CD8-positive, alpha-beta memory T cell (primary cell): Measurements from ENCODE around the gene UGT2A2. TPM values are rescaled to one million over a fixed set of nuclear protein-coding genes. Genes with fewer than 3 reads are reported as not detected.

Experiments used
- CTCF ChIA-PET: fragments of 350-600 bp; sonication (Branson Sonifier 250); formaldehyde crosslinking; loops from one replicate; lab custom pipeline; 2021; ENCODE audit warnings: antibody characterized with exemption; lab: Charles Lee
- POLR2A ChIA-PET: fragments of 350-600 bp; sonication (Branson Sonifier 250); formaldehyde crosslinking; loops from one replicate; lab custom pipeline; 2021; ENCODE audit warnings: antibody characterized with exemption; lab: Charles Lee
- DNase-seq, 5 donors: peaks; one replicate each; pipeline versions ENCODE4 v3.0.0 to v3.0.0-alpha.2; 2020 to 2022; ENCODE audit warnings: mixed read lengths in 1 of 5
- H3K27ac ChIP-seq: one replicate; pipeline ENCODE4 v1.7.0; 2013; ENCODE audit warnings: low read depth, mild to moderate bottlenecking, low read length, moderate library complexity
- H3K27me3 ChIP-seq: 2 replicates; pipeline ENCODE4 v1.7.0; 2013; ENCODE audit warnings: low read length, mild to moderate bottlenecking; ENCODE audit not compliant: insufficient read depth, poor library complexity, severe bottlenecking
- H3K36me3 ChIP-seq: 2 replicates; pipeline ENCODE4 v1.7.0; 2013; ENCODE audit warnings: mild to moderate bottlenecking, low read length, moderate library complexity; ENCODE audit not compliant: insufficient read depth
- H3K4me1 ChIP-seq: 2 replicates; pipeline ENCODE4 v1.7.0; 2013; ENCODE audit warnings: mild to moderate bottlenecking, low read length, moderate library complexity; ENCODE audit not compliant: insufficient read depth
- H3K4me3 ChIP-seq: 2 replicates; pipeline ENCODE4 v1.7.0; 2013; ENCODE audit warnings: mild to moderate bottlenecking, low read length
- H3K9me3 ChIP-seq: 2 replicates; pipeline ENCODE4 v1.7.0; 2013; ENCODE audit warnings: mild to moderate bottlenecking, low read length
- H3K27ac Mint-ChIP-seq, 8 donors: one replicate each; pipeline ENCODE4 v1.8.0; 2020 to 2021; ENCODE audit warnings: mixed read lengths in 8 of 8, mild to moderate bottlenecking in 6 of 8, inconsistent platforms in 3 of 8, moderate library complexity in 3 of 8
- H3K27me3 Mint-ChIP-seq, 2 donors: one replicate each; pipeline ENCODE4 v1.8.0; 2020 to 2021; ENCODE audit warnings: mixed read lengths in 2 of 2, mild to moderate bottlenecking in 1 of 2, moderate library complexity in 1 of 2
- H3K36me3 Mint-ChIP-seq, 3 donors: one replicate each; pipeline ENCODE4 v1.8.0; 2020 to 2021; ENCODE audit warnings: mixed read lengths in 3 of 3, inconsistent platforms in 1 of 3, mild to moderate bottlenecking in 1 of 3
- H3K4me1 Mint-ChIP-seq, 3 donors: one replicate each; pipeline ENCODE4 v1.8.0; 2020 to 2021; ENCODE audit warnings: mixed read lengths in 3 of 3, inconsistent platforms in 1 of 3, mild to moderate bottlenecking in 1 of 3
- H3K4me3 Mint-ChIP-seq, 7 donors: one replicate each; pipeline ENCODE4 v1.8.0; 2020 to 2021; ENCODE audit warnings: mixed read lengths in 7 of 7, mild to moderate bottlenecking in 6 of 7, moderate library complexity in 4 of 7, inconsistent platforms in 2 of 7
- H3K9me3 Mint-ChIP-seq, 5 donors: one replicate each; pipeline ENCODE4 v1.8.0; 2020 to 2022; ENCODE audit warnings: mixed read lengths in 5 of 5, mild to moderate bottlenecking in 3 of 5, moderate library complexity in 2 of 5, inconsistent platforms in 1 of 5
- polyA plus RNA-seq: library from polyadenylated mRNA; unstranded; fragments of 300-500 nt; fragmentation: Illumina TruSeq; gene quantifications from one replicate; pipeline ENCODE4 v1.2.3, GENCODE V29; 2021
- total RNA-seq, 2 experiments: library from RNA; stranded (reverse); gene quantifications; one replicate each; pipeline ENCODE4 v1.2.3, GENCODE V29; 2021

Gene UGT2A2
- total and polyA plus RNA-seq, 3 experiments from 2014 or later = not detected

DNA sequence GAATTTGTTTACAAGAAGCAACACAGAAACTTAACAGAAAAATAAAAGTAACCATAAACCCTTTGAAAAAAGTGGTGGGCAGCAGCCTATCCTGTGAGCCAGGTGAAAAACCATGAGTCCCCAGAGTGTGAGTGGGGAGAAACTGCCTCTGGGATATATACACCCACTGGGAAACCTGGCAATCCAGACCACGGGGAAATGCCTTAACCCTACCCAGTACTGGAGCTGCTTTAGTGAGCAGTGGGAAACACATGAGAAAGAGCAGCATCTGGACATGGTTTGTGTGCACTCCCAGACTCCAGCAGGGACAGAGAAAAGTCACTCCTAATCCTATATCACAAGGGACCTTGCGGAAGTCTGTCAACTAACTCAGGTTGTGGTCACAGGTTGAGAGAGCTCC is 39.4 kb downstream of the UGT2A2 start:
- Mint-ChIP-seq H3K4me1 (no peaks in the 10 kb centered on the region), H3K27ac (no peak overlapping the region), H3K4me3 (no peak overlapping the region), H3K9me3 (peaks cover 0 to 10% (median 0%) of the 10 kb centered on the region in 5 donors), H3K27me3 (no peaks in the 10 kb centered on the region), H3K36me3 (no peaks in the 10 kb centered on the region)
- Histone ChIP-seq H3K4me3 (no peak overlapping the region), H3K27ac (no peak overlapping the region), H3K9me3 (no peaks in the 10 kb centered on the region), H3K27me3 (no peaks in the 10 kb centered on the region), H3K4me1 (no peaks in the 10 kb centered on the region), H3K36me3 (no peaks in the 10 kb centered on the region)
- CTCF ChIA-PET = no interaction called here
- DNase-seq = no peak
- POLR2A ChIA-PET = no interaction called here

DNA sequence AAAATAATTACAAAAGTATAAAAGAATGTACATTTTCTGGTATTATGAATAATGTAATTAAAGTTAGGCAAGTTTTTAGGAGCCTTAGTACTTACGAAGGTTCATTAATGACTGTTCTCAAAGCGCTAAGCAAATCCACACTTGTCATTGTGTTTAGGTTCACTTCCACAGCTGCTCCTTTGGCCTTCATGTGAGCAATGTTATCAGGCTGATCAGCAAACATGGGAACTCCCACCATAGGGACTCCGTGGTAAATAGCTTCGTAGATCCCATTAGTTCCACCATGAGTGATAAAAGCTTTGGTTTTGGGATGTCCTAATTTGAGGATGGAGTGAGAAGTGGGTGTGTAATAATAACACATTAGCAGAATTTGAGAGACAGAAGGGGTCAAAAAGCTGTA is 45.1 kb downstream of the UGT2A2 start:
- ChIA-PET CTCF (no interaction called here), POLR2A (no interaction called here)
- Mint-ChIP-seq H3K27me3 (no peaks in the 10 kb centered on the region), H3K27ac (no peak overlapping the region), H3K4me1 (no peaks in the 10 kb centered on the region), H3K9me3 (peaks cover 0 to 7% (median 0%) of the 10 kb centered on the region in 5 donors), H3K36me3 (no peaks in the 10 kb centered on the region), H3K4me3 (no peak overlapping the region)
- Histone ChIP-seq H3K9me3 (no peaks in the 10 kb centered on the region), H3K4me3 (no peak overlapping the region), H3K27me3 (no peaks in the 10 kb centered on the region), H3K36me3 (no peaks in the 10 kb centered on the region), H3K27ac (no peak overlapping the region), H3K4me1 (no peaks in the 10 kb centered on the region)
- DNase-seq = no peak

DNA sequence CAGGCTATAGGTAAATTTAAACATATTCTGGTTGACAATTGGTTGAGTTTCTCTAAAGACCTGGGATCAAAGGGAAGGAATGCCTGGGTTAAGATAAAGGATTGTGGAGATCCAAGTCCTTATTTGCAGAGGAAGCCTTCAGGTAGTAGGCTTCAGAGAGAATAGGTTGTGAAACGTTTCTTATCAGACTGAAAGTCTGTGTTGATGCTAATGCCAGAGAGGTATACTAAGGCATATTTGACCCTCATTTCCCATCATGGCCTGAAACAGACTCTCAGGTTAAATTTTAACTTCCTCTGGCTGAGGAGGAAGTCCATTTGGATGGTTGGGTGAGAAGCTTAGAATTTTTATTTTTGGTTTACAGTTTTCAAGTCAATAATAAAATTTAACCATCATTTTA is 48.1 kb downstream of the UGT2A2 start:
- Histone ChIP-seq H3K4me3 (no peak overlapping the region), H3K27ac (no peak overlapping the region), H3K36me3 (no peaks in the 10 kb centered on the region), H3K27me3 (no peaks in the 10 kb centered on the region), H3K9me3 (no peaks in the 10 kb centered on the region), H3K4me1 (no peaks in the 10 kb centered on the region)
- no peaks in the 10 kb centered on the region for H3K36me3 Mint-ChIP-seq
- H3K4me1 Mint-ChIP-seq = no peaks in the 10 kb centered on the region
- no peak overlapping the region for H3K4me3 Mint-ChIP-seq
- no peaks in the 10 kb centered on the region for H3K27me3 Mint-ChIP-seq
- ChIA-PET POLR2A (no interaction called here), CTCF (no interaction called here)
- no peak overlapping the region for H3K27ac Mint-ChIP-seq
- DNase-seq = no peak
- peaks cover 0 to 18% (median 2%) of the 10 kb centered on the region in 5 donors for H3K9me3 Mint-ChIP-seq

DNA sequence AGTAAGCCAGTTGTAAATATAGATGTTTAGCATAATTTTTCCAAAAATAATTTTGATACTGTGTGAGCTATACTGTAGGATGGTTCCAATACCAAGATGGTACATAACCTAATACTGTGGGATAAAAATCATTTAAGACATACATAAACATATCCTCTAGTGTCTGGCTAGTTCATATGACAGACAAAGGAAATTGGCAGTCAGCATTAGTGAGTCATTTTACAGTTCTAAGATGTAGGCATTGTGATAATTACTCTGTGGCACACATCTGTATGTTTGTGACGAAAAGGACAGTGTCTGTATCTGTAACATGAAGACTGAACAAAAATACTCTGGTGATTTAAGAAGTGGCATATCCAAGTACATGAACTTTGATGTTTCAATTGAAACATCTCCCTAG is 49.6 kb downstream of the UGT2A2 start:
- Mint-ChIP-seq H3K27me3 (peaks cover 0 to 2% of the 10 kb centered on the region in 2 donors), H3K4me1 (no peaks in the 10 kb centered on the region), H3K36me3 (no peaks in the 10 kb centered on the region), H3K4me3 (no peak overlapping the region), H3K9me3 (peaks cover 0 to 22% (median 3%) of the 10 kb centered on the region in 5 donors), H3K27ac (no peak overlapping the region)
- Histone ChIP-seq H3K36me3 (no peaks in the 10 kb centered on the region), H3K27ac (no peak overlapping the region), H3K4me1 (no peaks in the 10 kb centered on the region), H3K4me3 (no peak overlapping the region), H3K9me3 (no peaks in the 10 kb centered on the region), H3K27me3 (no peaks in the 10 kb centered on the region)
- ChIA-PET CTCF (no interaction called here), POLR2A (no interaction called here)
- no peak for DNase-seq

DNA sequence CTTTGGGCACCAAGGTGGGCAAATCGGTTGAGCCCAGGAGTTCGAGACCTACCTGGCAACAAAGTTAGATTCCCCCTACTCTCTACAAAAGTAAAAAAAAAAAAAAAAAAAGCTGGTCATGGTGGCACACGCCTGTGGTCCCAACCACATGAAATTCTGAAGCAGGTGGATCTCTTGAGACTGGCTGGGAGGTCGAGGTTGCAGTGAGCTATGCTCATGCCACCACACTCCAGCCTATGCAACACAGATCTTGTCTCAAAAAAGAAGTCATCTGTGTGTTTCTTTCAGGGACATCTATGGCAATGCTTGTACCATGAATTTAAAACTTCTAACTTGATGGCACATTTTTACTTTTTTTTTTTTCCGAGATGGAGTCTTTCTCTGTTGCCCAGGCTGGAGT is 55.3 kb downstream of the UGT2A2 start:
- Histone ChIP-seq H3K27me3 (no peaks in the 10 kb centered on the region), H3K27ac (no peak overlapping the region), H3K4me3 (no peak overlapping the region), H3K9me3 (no peaks in the 10 kb centered on the region), H3K36me3 (no peaks in the 10 kb centered on the region), H3K4me1 (no peaks in the 10 kb centered on the region)
- H3K4me3 Mint-ChIP-seq = no peak overlapping the region
- peak overlapping the region in 1 of 8 donors; percentile 50 for H3K27ac Mint-ChIP-seq
- POLR2A ChIA-PET = no interaction called here
- no peaks in the 10 kb centered on the region for H3K4me1 Mint-ChIP-seq
- peaks cover 0 to 2% of the 10 kb centered on the region in 2 donors for H3K27me3 Mint-ChIP-seq
- CTCF ChIA-PET = no interaction called here
- no peaks in the 10 kb centered on the region for H3K36me3 Mint-ChIP-seq
- no peak for DNase-seq
- H3K9me3 Mint-ChIP-seq = peaks cover 0 to 13% (median 3%) of the 10 kb centered on the region in 5 donors

DNA sequence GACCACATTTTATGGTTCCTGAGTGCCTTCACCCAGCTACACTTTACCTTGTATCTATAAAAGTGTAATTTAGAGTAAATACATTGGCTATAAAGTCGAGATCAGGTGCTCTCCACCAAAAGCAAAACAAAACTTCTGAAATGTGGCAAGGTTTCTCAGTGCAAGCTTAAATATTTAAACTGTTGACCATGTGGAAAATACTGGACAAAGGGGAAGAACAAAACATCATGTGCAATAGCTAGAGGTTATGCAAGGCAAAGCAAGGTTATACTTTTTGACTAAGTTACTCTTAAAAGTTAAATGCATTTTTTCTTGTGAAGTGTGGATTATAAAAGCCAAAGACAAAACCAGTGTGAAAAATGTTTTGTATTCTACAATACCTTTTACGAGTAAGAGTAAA is 55.9 kb downstream of the UGT2A2 start:
- H3K4me1 Mint-ChIP-seq = no peaks in the 10 kb centered on the region

DNA sequence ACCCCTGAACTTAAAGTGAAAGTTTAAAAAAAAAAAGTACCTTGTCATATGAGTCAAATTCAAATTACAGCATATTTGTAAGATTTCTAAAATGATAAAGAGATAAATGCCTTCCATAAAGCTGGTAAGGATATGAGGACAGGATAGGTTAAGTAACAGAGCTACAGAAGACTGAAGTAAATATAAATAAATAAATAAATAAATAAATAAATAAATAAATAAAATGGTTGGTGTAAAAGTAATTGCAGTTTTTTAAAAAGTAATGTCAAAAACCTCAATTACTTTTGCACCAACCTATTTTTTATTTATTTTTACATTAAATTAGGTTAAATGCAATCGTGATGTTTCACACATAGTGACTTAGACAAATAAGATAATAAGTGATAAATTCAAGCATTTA is 62.2 kb downstream of the UGT2A2 start:
- Mint-ChIP-seq H3K9me3 (peaks cover 0 to 5% (median 0%) of the 10 kb centered on the region in 5 donors), H3K27ac (no peak overlapping the region), H3K36me3 (no peaks in the 10 kb centered on the region), H3K4me1 (no peaks in the 10 kb centered on the region), H3K4me3 (no peak overlapping the region), H3K27me3 (no peaks in the 10 kb centered on the region)
- DNase-seq = no peak
- H3K4me1 ChIP-seq = no peaks in the 10 kb centered on the region
- H3K27me3 ChIP-seq = no peaks in the 10 kb centered on the region
- no peaks in the 10 kb centered on the region for H3K9me3 ChIP-seq
- H3K4me3 ChIP-seq = no peak overlapping the region
- CTCF ChIA-PET = no interaction called here
- no peak overlapping the region for H3K27ac ChIP-seq
- no peaks in the 10 kb centered on the region for H3K36me3 ChIP-seq
- POLR2A ChIA-PET = no interaction called here

More for the DNA sequence above, 55.9 kb downstream of the UGT2A2 start:
- peaks cover 0 to 2% of the 10 kb centered on the region in 2 donors for H3K27me3 Mint-ChIP-seq
- H3K36me3 Mint-ChIP-seq = no peaks in the 10 kb centered on the region
- H3K4me1 ChIP-seq = no peaks in the 10 kb centered on the region
- H3K27ac Mint-ChIP-seq = no peak overlapping the region
- POLR2A ChIA-PET = no interaction called here
- H3K4me3 Mint-ChIP-seq = no peak overlapping the region
- no peak overlapping the region for H3K4me3 ChIP-seq
- H3K36me3 ChIP-seq = no peaks in the 10 kb centered on the region
- CTCF ChIA-PET = no interaction called here
- H3K27ac ChIP-seq = no peak overlapping the region
- H3K9me3 ChIP-seq = no peaks in the 10 kb centered on the region
- no peaks in the 10 kb centered on the region for H3K27me3 ChIP-seq
- H3K9me3 Mint-ChIP-seq = peaks cover 0 to 9% (median 4%) of the 10 kb centered on the region in 5 donors
- no peak for DNase-seq

DNA sequence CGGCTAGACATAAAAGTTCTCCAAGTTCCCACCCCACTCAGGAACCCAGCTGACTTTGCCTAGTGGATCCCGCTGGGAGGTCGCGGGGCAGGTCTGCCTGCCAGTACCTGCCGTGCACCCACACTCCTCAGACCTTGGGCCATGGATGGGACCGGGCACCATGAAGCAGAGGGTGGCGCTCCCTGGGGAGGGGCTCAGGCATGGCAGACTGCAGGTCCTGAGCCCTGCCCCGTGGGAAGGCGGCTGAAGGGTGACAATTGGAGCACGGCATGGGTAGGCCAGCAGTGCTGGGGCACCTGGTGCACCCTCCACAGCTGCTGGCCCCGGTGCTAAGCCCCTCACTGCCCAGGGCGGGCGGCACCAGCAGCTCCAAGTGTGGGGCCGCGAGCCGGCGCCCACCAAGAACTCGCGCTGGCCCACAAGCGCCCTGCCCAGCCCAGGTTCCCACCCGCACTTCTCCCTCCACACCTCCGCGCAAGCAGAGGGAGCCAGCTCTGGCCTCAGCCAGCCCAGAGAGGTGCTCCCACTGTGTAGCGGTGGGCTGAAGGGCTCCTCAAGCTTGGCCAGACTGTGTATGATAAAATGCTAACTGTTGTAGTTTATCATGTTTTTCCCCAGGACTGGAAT is 63.1 kb downstream of the UGT2A2 start:
- CTCF ChIA-PET = no interaction called here

More for the DNA sequence above, 63.1 kb downstream of the UGT2A2 start:
- peaks cover 0 to 5% (median 0%) of the 10 kb centered on the region in 5 donors for H3K9me3 Mint-ChIP-seq
- H3K36me3 Mint-ChIP-seq = no peaks in the 10 kb centered on the region
- H3K4me1 Mint-ChIP-seq = no peaks in the 10 kb centered on the region
- no peak overlapping the region for H3K27ac Mint-ChIP-seq
- peak in 1 of 5 donors; percentile 26 for DNase-seq
- Histone ChIP-seq H3K27me3 (no peaks in the 10 kb centered on the region), H3K4me3 (no peak overlapping the region), H3K27ac (no peak overlapping the region), H3K4me1 (no peaks in the 10 kb centered on the region), H3K36me3 (no peaks in the 10 kb centered on the region), H3K9me3 (no peaks in the 10 kb centered on the region)
- no peak overlapping the region for H3K4me3 Mint-ChIP-seq
- POLR2A ChIA-PET = no interaction called here
- no peaks in the 10 kb centered on the region for H3K27me3 Mint-ChIP-seq
